HepG2 (cell line): ENCODE data around the gene SLC28A1. TPM values are rescaled to one million over a fixed set of nuclear protein-coding genes. Genes with fewer than 3 reads are reported as not detected.

Experiments
- BRCA1 ChIP-seq: sonication (generic); formaldehyde crosslinking; IDR thresholded peaks from 2 replicates; pipeline ENCODE4 v1.4.0; 2020; ENCODE audit warnings: missing genetic modification reagents
- KDM2A ChIP-seq: sonication (generic); formaldehyde crosslinking; IDR thresholded peaks from 2 replicates; pipeline ENCODE4 v1.4.0; 2020; ENCODE audit warnings: low read depth, missing genetic modification reagents, borderline replicate concordance
- KDM6A ChIP-seq: IDR thresholded peaks from 2 replicates; pipeline ENCODE4 v1.6.1; 2016; ENCODE audit warnings: low read depth
- LCORL ChIP-seq, 2 experiments: fragments of 450-650 bp in 1 of 2; sonication (generic) in 1 of 2; formaldehyde crosslinking in 1 of 2; IDR thresholded peaks; 2 replicates each; pipeline versions ENCODE4 v1.5.0 to v1.6.1; 2017 to 2020; ENCODE audit warnings: antibody characterized with exemption in 1 of 2, missing genetic modification reagents in 1 of 2
- MEF2D ChIP-seq: sonication (generic); formaldehyde crosslinking; IDR thresholded peaks from 2 replicates; pipeline ENCODE4 v1.5.1; 2020; ENCODE audit warnings: mild to moderate bottlenecking, missing genetic modification reagents
- MZF1 ChIP-seq: sonication (generic); formaldehyde crosslinking; IDR thresholded peaks from 2 replicates; pipeline ENCODE4 v1.8.1; 2023; ENCODE audit warnings: mild to moderate bottlenecking, missing genetic modification reagents, borderline replicate concordance
- NCOA2 ChIP-seq: sonication (generic); formaldehyde crosslinking; IDR thresholded peaks from 2 replicates; pipeline ENCODE4 v1.8.0; 2022; ENCODE audit warnings: inconsistent platforms
- PCBP1 ChIP-seq: fragments of 200-400 bp; formaldehyde crosslinking; IDR thresholded peaks from 2 replicates; pipeline ENCODE4 v1.6.1; 2017; ENCODE audit warnings: mild to moderate bottlenecking, low read depth, low read length, borderline replicate concordance
- POLR2A ChIP-seq, 2 experiments: IDR thresholded peaks; 2 replicates each; pipeline ENCODE4 v1.6.1; 2011; ENCODE audit warnings: low read depth in 2 of 2, low read length in 2 of 2, mild to moderate bottlenecking in 1 of 2, moderate library complexity in 1 of 2; ENCODE audit not compliant: insufficient read depth in 1 of 2
- SP1 ChIP-seq, 2 experiments: fragments of 450-650 bp in 1 of 2; sonication (generic) in 1 of 2; formaldehyde crosslinking in 1 of 2; IDR thresholded peaks; 2 replicates each; pipeline versions ENCODE4 v1.4.0 to v1.6.1; 2016 to 2020; ENCODE audit warnings: missing genetic modification reagents in 1 of 2
- SP4 ChIP-seq: sonication (generic); formaldehyde crosslinking; IDR thresholded peaks from 2 replicates; pipeline ENCODE4 v1.8.1; 2023; ENCODE audit warnings: mild to moderate bottlenecking, missing genetic modification reagents
- ZBTB38 ChIP-seq: sonication (generic); formaldehyde crosslinking; IDR thresholded peaks from 2 replicates; pipeline ENCODE4 v1.5.1; 2020; ENCODE audit warnings: mild to moderate bottlenecking, missing genetic modification reagents
- ZNF101 ChIP-seq: sonication (generic); formaldehyde crosslinking; IDR thresholded peaks from 2 replicates; pipeline ENCODE4 v1.4.0; 2020; ENCODE audit warnings: mild to moderate bottlenecking, low read depth, missing genetic modification reagents, borderline replicate concordance
- ZNF136 ChIP-seq: sonication (generic); formaldehyde crosslinking; IDR thresholded peaks from 2 replicates; pipeline ENCODE4 v1.8.1; 2022; ENCODE audit warnings: low read depth, mild to moderate bottlenecking, moderate library complexity, missing genetic modification reagents
- ZNF230 ChIP-seq: sonication (generic); formaldehyde crosslinking; IDR thresholded peaks from 2 replicates; pipeline ENCODE4 v1.4.0; 2020; ENCODE audit warnings: mild to moderate bottlenecking, missing genetic modification reagents
- ZNF317 ChIP-seq: sonication (generic); formaldehyde crosslinking; IDR thresholded peaks from 2 replicates; pipeline ENCODE4 v1.5.0; 2020; ENCODE audit warnings: mild to moderate bottlenecking, missing genetic modification reagents
- ZNF382 ChIP-seq: sonication (generic); formaldehyde crosslinking; IDR thresholded peaks from 2 replicates; pipeline ENCODE4 v1.5.0; 2020; ENCODE audit warnings: missing genetic modification reagents, mild to moderate bottlenecking, borderline replicate concordance
- ZNF615 ChIP-seq: sonication (generic); formaldehyde crosslinking; IDR thresholded peaks from 2 replicates; pipeline ENCODE4 v1.5.0; 2020; ENCODE audit warnings: mild to moderate bottlenecking, missing genetic modification reagents, borderline replicate concordance
- ZNF883 ChIP-seq: sonication (generic); formaldehyde crosslinking; IDR thresholded peaks from 2 replicates; pipeline ENCODE4 v1.5.1; 2020; ENCODE audit warnings: mild to moderate bottlenecking, missing genetic modification reagents; ENCODE audit errors: not compliant biosample characterization
- ZSCAN12 ChIP-seq: sonication (generic); formaldehyde crosslinking; IDR thresholded peaks from 2 replicates; pipeline ENCODE4 v1.9.0; 2021; ENCODE audit warnings: mild to moderate bottlenecking, missing genetic modification reagents
- ZSCAN21 ChIP-seq: sonication (generic); formaldehyde crosslinking; IDR thresholded peaks from 2 replicates; pipeline ENCODE4 v1.8.0; 2022; ENCODE audit warnings: mild to moderate bottlenecking, missing genetic modification reagents, moderate library complexity, borderline replicate concordance
- polyA plus RNA-seq, 8 experiments: library from polyadenylated mRNA; depleted of rRNA in 3 of 8; stranded (reverse) in 7 of 8; unstranded in 1 of 8; fragments of >200 nt; fragmentation: Illumina TruSeq in 4 of 8; extraction: Trizol in 4 of 8; gene quantifications; 2 replicates each; pipeline versions ENCODE4 v1.2.1 to v1.2.3, GENCODE V29; 2011 to 2016; ENCODE audit warnings: low read depth in 4 of 8, missing spikeins in 1 of 8, mixed read lengths in 1 of 8; ENCODE audit not compliant: insufficient read depth in 1 of 8
- total RNA-seq, 5 experiments: library from RNA; depleted of rRNA; stranded (reverse); fragments of >200 nt; fragmentation: Illumina TruSeq; extraction: Trizol; gene quantifications; 2 replicates each; pipeline ENCODE4 v1.2.3, GENCODE V29; 2016; ENCODE audit warnings: low read depth in 1 of 5
- TF ChIP-seq, protein P1 (sequence below): sonication (generic); formaldehyde crosslinking; IDR thresholded peaks from 2 replicates; pipeline ENCODE4 v1.4.0; 2020; ENCODE audit warnings: mild to moderate bottlenecking, missing genetic modification reagents
- TF ChIP-seq, protein P2 (sequence below), 2 experiments: sonication (generic) in 1 of 2; formaldehyde crosslinking in 1 of 2; IDR thresholded peaks; 2 replicates each; pipeline versions ENCODE4 v1.5.1 to v1.6.1; 2011 to 2020; ENCODE audit warnings: borderline replicate concordance in 1 of 2, low read depth in 1 of 2, low read length in 1 of 2, mild to moderate bottlenecking in 1 of 2, missing genetic modification reagents in 1 of 2, moderate library complexity in 1 of 2
- TF ChIP-seq, protein P3 (sequence below): sonication (generic); formaldehyde crosslinking; IDR thresholded peaks from 2 replicates; pipeline ENCODE4 v1.5.0; 2020; ENCODE audit warnings: mild to moderate bottlenecking, missing genetic modification reagents

The SLC28A1 gene
- total and polyA plus RNA-seq, 2 of the 13 experiments (the other 11 are each of a cell fraction or from before 2014, with no cell fraction given): 0.31 to 5.8 TPM

DNA sequence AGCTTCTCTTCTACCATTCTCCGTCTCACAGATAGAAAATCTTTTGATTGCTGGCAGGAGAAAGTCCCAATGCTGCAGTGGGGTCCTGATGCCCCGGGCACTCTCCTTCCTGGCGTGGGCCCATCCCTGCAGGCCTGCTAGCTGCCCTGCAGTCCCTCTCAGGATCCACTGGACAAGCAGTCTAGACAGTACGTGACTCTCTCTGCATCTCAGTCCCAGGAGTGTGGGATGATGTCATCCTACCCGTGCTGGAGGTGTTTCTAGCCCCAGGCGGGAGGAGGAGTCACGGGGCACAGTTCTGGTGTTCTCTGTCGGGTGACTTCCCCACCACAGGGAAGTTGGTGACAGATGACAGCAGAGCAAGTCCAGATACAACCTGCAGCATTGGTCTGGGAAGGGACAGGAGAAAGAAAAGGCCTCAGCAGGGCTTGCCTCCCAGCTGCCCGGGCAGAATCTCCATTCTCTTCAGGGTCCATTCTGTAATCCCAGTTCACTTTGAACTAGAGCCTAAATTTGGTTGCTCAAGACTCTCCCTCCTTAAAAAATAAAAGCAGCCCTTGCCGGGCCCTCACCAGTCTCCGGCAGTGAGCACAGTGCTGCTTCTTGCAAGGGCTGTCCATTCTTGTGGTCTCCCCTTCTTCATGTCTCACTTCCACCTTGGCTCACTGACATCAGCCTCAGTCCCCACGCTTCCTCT is 30.6 kb downstream of the SLC28A1 start (continued):
- TF ChIP-seq BRCA1 (no peak), ZNF230 (0 out of 2 replicates have a peak, but pooled peaks have one; percentile 69), LCORL (IDR thresholded peaks at IDR 0.05) (no peak), LCORL (CRISPR knock-in tag; IDR thresholded peaks at IDR 0.05) (peak; percentile 93), KDM6A (no peak), ZSCAN21 (CRISPR knock-in tag) (no peak; the same call in 1 of the 2 replicates), PCBP1 (no peak), MZF1 (CRISPR knock-in tag) (no peak), ZBTB38 (peak; percentile 31; the same call in 1 of the 2 replicates), ZNF615 (CRISPR knock-in tag) (no peak), ZNF883 (peak; percentile 40), ZNF136 (CRISPR knock-in tag) (peak; percentile 72; the same call in 1 of the 2 replicates), MEF2D (peak; percentile 46; the same call in 1 of the 2 replicates), NCOA2 (CRISPR knock-in tag) (no peak), SP4 (CRISPR knock-in tag) (0 out of 2 replicates have a peak, but pooled peaks have one; percentile 13), ZNF101 (CRISPR knock-in tag) (no peak), KDM2A (CRISPR knock-in tag) (no peak), ZSCAN12 (CRISPR knock-in tag) (no peak), SP1 (IDR thresholded peaks at IDR 0.05) (no peak), SP1 (CRISPR knock-in tag; IDR thresholded peaks at IDR 0.05) (no peak), ZNF317 (peak; percentile 98), ZNF382 (CRISPR knock-in tag) (no peak), POLR2A (IDR thresholded peaks at IDR 0.05; ENCODE audit: insufficient read depth in 1 of 2, low read depth in 2 of 2, low read length in 2 of 2) (peak in 1 of 2 experiments; percentile 66; a peak in 2 of 4 replicates)
- TF ChIP-seq, protein P1, sequence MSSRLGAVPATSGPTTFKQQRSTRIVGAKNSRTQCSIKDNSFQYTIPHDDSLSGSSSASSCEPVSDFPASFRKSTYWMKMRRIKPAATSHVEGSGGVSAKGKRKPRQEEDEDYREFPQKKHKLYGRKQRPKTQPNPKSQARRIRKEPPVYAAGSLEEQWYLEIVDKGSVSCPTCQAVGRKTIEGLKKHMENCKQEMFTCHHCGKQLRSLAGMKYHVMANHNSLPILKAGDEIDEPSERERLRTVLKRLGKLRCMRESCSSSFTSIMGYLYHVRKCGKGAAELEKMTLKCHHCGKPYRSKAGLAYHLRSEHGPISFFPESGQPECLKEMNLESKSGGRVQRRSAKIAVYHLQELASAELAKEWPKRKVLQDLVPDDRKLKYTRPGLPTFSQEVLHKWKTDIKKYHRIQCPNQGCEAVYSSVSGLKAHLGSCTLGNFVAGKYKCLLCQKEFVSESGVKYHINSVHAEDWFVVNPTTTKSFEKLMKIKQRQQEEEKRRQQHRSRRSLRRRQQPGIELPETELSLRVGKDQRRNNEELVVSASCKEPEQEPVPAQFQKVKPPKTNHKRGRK (CRISPR knock-in tag): no peak
- TF ChIP-seq, protein P2, sequence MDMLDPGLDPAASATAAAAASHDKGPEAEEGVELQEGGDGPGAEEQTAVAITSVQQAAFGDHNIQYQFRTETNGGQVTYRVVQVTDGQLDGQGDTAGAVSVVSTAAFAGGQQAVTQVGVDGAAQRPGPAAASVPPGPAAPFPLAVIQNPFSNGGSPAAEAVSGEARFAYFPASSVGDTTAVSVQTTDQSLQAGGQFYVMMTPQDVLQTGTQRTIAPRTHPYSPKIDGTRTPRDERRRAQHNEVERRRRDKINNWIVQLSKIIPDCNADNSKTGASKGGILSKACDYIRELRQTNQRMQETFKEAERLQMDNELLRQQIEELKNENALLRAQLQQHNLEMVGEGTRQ (IDR thresholded peaks at IDR 0.05; ENCODE audit: low read depth, low read length): no peak
- TF ChIP-seq, protein P2 (CRISPR knock-in tag; IDR thresholded peaks at IDR 0.05; ENCODE audit: borderline replicate concordance): no peak
- TF ChIP-seq, protein P3, sequence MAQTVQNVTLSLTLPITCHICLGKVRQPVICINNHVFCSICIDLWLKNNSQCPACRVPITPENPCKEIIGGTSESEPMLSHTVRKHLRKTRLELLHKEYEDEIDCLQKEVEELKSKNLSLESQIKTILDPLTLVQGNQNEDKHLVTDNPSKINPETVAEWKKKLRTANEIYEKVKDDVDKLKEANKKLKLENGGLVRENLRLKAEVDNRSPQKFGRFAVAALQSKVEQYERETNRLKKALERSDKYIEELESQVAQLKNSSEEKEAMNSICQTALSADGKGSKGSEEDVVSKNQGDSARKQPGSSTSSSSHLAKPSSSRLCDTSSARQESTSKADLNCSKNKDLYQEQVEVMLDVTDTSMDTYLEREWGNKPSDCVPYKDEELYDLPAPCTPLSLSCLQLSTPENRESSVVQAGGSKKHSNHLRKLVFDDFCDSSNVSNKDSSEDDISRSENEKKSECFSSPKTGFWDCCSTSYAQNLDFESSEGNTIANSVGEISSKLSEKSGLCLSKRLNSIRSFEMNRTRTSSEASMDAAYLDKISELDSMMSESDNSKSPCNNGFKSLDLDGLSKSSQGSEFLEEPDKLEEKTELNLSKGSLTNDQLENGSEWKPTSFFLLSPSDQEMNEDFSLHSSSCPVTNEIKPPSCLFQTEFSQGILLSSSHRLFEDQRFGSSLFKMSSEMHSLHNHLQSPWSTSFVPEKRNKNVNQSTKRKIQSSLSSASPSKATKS (CRISPR knock-in tag): no peak
